Transverse colon (tissue), 4 donors: Measurements from ENCODE around the gene CACFD1. TPM values are rescaled to one million over a fixed set of nuclear protein-coding genes. Genes with fewer than 3 reads are reported as not detected.

ENCODE experiments used
- DNase-seq: peaks from one replicate; pipeline ENCODE4 v3.0.0-alpha.2; 2019
- H3K27ac ChIP-seq, 4 donors: fragments of 200-600 bp; sonication (generic); 2 replicates each; pipeline ENCODE4 v1.5.1; 2016 to 2018; ENCODE audit warnings: inconsistent platforms in 4 of 4
- H3K27me3 ChIP-seq: fragments of 200-600 bp; sonication (generic); 2 replicates; pipeline ENCODE4 v1.5.1; 2017; ENCODE audit warnings: inconsistent platforms
- H3K36me3 ChIP-seq, 4 donors: fragments of 200-600 bp; sonication (generic); 2 replicates each; pipeline ENCODE4 v1.5.1; 2017 to 2019; ENCODE audit warnings: inconsistent platforms in 4 of 4
- H3K4me1 ChIP-seq, 4 donors: fragments of 200-600 bp; sonication (generic); 2 replicates each; pipeline ENCODE4 v1.5.1; 2017 to 2020; ENCODE audit warnings: inconsistent platforms in 4 of 4
- H3K4me3 ChIP-seq, 4 donors: fragments of 200-600 bp; sonication (generic); 1 replicate in 1 of 4; 2 replicates in 3 of 4; pipeline versions ENCODE4 v1.5.1 to v1.6.1; 2017 to 2019; ENCODE audit warnings: inconsistent platforms in 4 of 4
- H3K9me3 ChIP-seq, 2 donors: fragments of 200-600 bp; sonication (generic); 2 replicates each; pipeline ENCODE4 v1.5.1; 2017 to 2019; ENCODE audit warnings: inconsistent platforms in 2 of 2
- EP300 ChIP-seq: sonication (generic); formaldehyde crosslinking; IDR thresholded peaks from one replicate; pipeline ENCODE4 v1.6.1; 2017; ENCODE audit warnings: antibody characterized with exemption, low read depth
- POLR2A ChIP-seq: fragments of 450-650 bp; IDR thresholded peaks from one replicate; pipeline ENCODE4 v1.6.1; 2016; ENCODE audit warnings: antibody characterized with exemption, mild to moderate bottlenecking, moderate library complexity
- POLR2AphosphoS5 ChIP-seq, 3 donors: sonication (generic); formaldehyde crosslinking; IDR thresholded peaks; one replicate each; pipeline ENCODE4 v1.6.1; 2016; ENCODE audit warnings: antibody characterized with exemption in 3 of 3
- WGBS, 2 donors: methylation state at CpG; one replicate each; pipeline ENCODE4 v1.1.5; 2018; ENCODE audit warnings: low coverage in 1 of 2; 5-methylcytosine and 5-hydroxymethylcytosine counted together
- in situ Hi-C, 4 donors: fragments of 200-750 bp; cut with MboI; loops; one replicate each; pipeline versions ENCODE4 v1.15.0 to v1.15.1; 2017; ENCODE audit warnings: low sequenced_read_pairs in 3 of 4, low pct_ligation_motif_present in 1 of 4, low pct_unique_long_range_greater_than_20kb in 1 of 4
- intact Hi-C: fragments of 100-400 bp; cut with DNase I; formaldehyde crosslinking; loops from one replicate; pipeline ENCODE4 v1.15.1; 2023; ENCODE audit warnings: low total_unique reads
- total RNA-seq, 4 donors: library from RNA; depleted of rRNA; stranded (reverse); fragments of >200 nt; gene quantifications; one replicate each; pipeline ENCODE4 v1.1.0, GENCODE V29; 2016
- TF ChIP-seq, protein P1 (sequence below), 5 experiments: fragments of 200-600 bp in 3 of 5; fragments of 450-650 bp in 2 of 5; sonication (generic) in 3 of 5; IDR thresholded peaks; 1 replicate in 2 of 5; 2 replicates in 3 of 5; pipeline ENCODE4 v1.5.1; 2016 to 2017; ENCODE audit warnings: antibody characterized with exemption in 5 of 5, inconsistent platforms in 3 of 5, mild to moderate bottlenecking in 2 of 5, moderate library complexity in 1 of 5

CACFD1 gene
- total RNA-seq, 4 donors from 2014 or later, result 44.6 to 153 (median 80.0) TPM

DNA sequence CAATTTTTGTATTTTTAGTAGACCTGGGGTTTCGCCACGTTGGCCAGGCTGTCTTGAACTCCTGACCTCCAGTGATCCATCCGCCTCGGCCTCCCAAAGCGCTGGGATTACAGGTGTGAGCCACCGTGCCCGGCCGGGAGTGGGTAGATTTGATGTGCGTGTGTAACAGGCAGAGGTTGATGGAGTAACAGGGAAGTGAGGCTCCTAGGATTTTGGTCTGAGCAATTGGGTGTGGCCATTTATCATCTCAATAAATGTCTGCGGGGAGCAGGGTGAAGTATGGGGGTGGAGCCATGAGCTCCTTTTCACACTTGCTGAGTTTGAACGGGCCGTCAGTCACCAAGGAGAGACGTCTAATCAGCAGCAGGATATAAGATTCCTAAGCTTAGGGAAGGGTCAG, 40.8 kb upstream of the CACFD1 start:
- H3K27ac ChIP-seq, result peak overlapping the region; percentile 90 to 94 (median 94)
- H3K4me3 ChIP-seq, result peak overlapping the region in 3 of 4 donors; percentile 80 to 99 (median 97)
- in situ Hi-C loops (no loop called here), intact Hi-C loops (no loop called here)
- peak; percentile 69 for DNase-seq
- H3K27me3 ChIP-seq, result no peaks in the 10 kb centered on the region
- peaks cover 0 to 7% (median 0%) of the 10 kb centered on the region in 4 donors for H3K36me3 ChIP-seq
- TF ChIP-seq EP300 (no peak), POLR2A (peak; percentile 63), POLR2AphosphoS5 (IDR thresholded peaks at IDR 0.05) (peak in 2 of 3 donors; percentile 63 to 77)
- TF ChIP-seq, protein P1, sequence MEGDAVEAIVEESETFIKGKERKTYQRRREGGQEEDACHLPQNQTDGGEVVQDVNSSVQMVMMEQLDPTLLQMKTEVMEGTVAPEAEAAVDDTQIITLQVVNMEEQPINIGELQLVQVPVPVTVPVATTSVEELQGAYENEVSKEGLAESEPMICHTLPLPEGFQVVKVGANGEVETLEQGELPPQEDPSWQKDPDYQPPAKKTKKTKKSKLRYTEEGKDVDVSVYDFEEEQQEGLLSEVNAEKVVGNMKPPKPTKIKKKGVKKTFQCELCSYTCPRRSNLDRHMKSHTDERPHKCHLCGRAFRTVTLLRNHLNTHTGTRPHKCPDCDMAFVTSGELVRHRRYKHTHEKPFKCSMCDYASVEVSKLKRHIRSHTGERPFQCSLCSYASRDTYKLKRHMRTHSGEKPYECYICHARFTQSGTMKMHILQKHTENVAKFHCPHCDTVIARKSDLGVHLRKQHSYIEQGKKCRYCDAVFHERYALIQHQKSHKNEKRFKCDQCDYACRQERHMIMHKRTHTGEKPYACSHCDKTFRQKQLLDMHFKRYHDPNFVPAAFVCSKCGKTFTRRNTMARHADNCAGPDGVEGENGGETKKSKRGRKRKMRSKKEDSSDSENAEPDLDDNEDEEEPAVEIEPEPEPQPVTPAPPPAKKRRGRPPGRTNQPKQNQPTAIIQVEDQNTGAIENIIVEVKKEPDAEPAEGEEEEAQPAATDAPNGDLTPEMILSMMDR (IDR thresholded peaks at IDR 0.05), result no peak
- 46% methylated on average over 13 of the region's 13 CpGs; no CpG with 5 or more reads in 1 of the 2 donors for WGBS, 2 donors
- H3K4me1 ChIP-seq, result peaks cover 0 to 38% (median 27%) of the 10 kb centered on the region in 4 donors
- H3K9me3 ChIP-seq, result no peaks in the 10 kb centered on the region

DNA sequence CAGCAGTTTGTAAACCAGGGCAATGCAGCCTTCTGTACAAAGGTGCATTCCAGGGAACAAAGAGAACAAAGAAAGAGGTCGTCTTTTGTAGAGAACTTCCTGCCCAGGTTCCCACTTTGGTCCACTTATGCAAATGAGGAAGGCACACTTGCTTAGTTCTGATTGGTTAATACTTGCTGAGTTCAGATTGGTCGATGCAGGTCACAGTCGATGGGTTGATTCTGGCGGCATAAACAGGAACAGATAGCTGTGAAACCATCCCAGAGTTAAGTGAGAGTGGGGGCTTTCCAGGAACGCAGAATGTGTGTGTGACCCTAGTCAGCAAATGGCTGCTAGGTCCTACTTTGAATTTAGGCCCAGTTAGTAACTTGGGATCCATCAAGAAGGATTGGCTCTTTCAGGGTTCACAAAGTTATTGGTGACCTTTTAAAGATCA, 39.4 kb upstream of the CACFD1 start:
- no peak for TF ChIP-seq POLR2AphosphoS5 (IDR thresholded peaks at IDR 0.05)
- no peak for DNase-seq
- in situ Hi-C loops (no loop called here), intact Hi-C loops (no loop called here)
- no peak overlapping the region for H3K27ac ChIP-seq
- WGBS, 2 donors, result 38 to 55% methylated on average over 1 to 5 of the region's 5 CpGs
- no peaks in the 10 kb centered on the region for H3K36me3 ChIP-seq
- no peak overlapping the region for H3K4me3 ChIP-seq
- H3K4me1 ChIP-seq, result peaks cover 0 to 35% (median 27%) of the 10 kb centered on the region in 4 donors
- H3K9me3 ChIP-seq, result no peaks in the 10 kb centered on the region
- H3K27me3 ChIP-seq, result no peaks in the 10 kb centered on the region

DNA sequence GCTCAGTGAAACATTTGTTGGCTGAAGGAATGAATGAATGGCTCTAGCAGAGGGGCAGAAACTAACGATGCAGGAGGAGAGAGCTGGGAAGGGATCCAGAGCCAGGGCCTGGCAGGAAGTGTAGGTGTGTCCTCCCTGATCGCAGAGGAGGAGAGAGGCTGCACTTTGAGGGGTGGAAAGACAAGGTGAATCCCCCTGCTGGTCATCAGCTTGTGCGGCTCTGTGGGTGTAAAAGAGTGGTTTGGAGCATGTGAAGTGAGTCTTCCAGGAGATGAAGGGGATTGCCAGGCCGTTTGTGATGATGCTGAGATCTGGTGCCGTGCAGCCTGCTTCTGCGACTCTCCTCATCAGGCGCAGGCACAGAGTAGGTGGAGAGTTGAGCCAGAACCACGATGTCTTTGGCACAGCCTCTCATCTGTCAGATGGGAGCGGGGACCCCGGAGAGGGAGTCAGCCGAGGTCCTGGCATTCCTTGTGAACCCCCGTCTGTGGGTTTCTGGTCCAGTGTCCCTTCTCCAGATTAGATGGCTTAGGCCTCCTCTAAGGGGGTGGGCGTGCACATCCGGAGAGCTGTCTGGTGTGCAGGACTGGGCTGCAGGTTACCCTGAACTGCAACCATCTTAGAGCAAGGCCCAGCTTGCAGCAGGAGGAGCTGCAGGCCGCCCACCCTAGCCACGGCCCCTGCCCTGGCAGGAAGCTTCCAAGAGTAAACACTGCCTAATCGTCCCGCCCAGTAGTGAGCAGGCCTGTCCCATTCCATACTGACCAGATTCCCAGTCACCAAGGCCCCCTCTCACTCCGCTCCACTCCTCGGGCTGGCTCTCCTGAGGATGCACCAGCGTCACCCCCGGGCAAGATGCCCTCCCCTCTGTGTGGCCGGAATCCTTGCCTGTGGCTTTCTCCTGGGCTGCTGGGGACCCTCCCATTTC, 37.9 kb upstream of the CACFD1 start, which contains the start of gene ADAMTS13:
Gene ADAMTS13, plus strand, starts transcription at position 753 of the 928 bp plus-strand sequence. Its CDS starts 77 bp downstream, at position 830.
- Histone ChIP-seq H3K27me3 (peaks cover under 1% of the 10 kb centered on the region), H3K27ac (no peak within 1 kb of the TSS), H3K9me3 (no peaks in the 10 kb centered on the region), H3K4me1 (peaks cover 0 to 24% (median 16%) of the 10 kb centered on the region in 4 donors), H3K36me3 (no peaks in the 10 kb centered on the region), H3K4me3 (no peak within 1 kb of the TSS)
- WGBS, 2 donors, result 40 to 58% methylated on average over 1 to 23 of the region's 23 CpGs
- no peak for TF ChIP-seq POLR2A
- TF ChIP-seq, protein P1 (IDR thresholded peaks at IDR 0.05), result no peak
- no peak for TF ChIP-seq EP300
- no peak for TF ChIP-seq POLR2AphosphoS5 (IDR thresholded peaks at IDR 0.05)
- DNase-seq, result no peak
- in situ Hi-C loops, result no loop called here
- intact Hi-C loops, result no loop called here

DNA sequence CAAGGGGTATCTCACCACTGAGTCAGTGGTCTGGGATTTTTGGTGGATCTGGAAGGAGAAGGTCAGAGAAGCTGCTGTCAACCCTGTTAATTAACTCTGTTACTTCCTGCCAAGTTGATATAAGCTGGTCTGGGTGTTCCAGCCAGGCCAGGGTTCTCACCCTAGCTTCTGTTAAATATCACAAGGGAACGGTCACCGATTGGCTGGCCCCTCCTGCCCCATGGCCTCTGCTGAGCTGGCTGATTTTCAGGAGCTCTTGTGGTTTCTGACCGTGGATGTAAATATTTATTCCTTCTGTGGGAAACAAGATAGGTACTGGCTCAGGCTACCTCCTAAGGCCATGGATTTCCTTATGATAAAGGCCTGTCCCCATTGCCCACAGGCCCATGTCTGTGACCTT, 36.6 kb upstream of the CACFD1 start:
- DNase-seq, result no peak
- no peak overlapping the region for H3K27ac ChIP-seq
- WGBS, 2 donors, result 67% methylated on average over 3 of the region's 3 CpGs; no CpG with 5 or more reads in 1 of the 2 donors
- peaks cover 14% of the 10 kb centered on the region for H3K27me3 ChIP-seq
- H3K36me3 ChIP-seq, result no peaks in the 10 kb centered on the region
- in situ Hi-C loops (no loop called here), intact Hi-C loops (no loop called here)
- H3K4me1 ChIP-seq, result peaks cover 3 to 21% (median 13%) of the 10 kb centered on the region in 4 donors
- H3K9me3 ChIP-seq, result no peaks in the 10 kb centered on the region
- no peak overlapping the region for H3K4me3 ChIP-seq
- TF ChIP-seq EP300 (no peak), POLR2AphosphoS5 (IDR thresholded peaks at IDR 0.05) (no peak), POLR2A (no peak)
- TF ChIP-seq, protein P1 (IDR thresholded peaks at IDR 0.05), result no peak
